GM23338 (cell line): ENCODE measurements around the gene TTC28. TPM values are rescaled to one million over a fixed set of nuclear protein-coding genes. Genes with fewer than 3 reads are reported as not detected.

Source experiments
- ATAC-seq: fragments of 200-7000 bp; cut with Tn5 transposase; 3 replicates; pipeline ENCODE4 v1.9.1; 2020
- DNase-seq: peaks from one replicate; pipeline ENCODE4 v3.0.0-alpha.2; 2015; ENCODE audit warnings: low spot score
- H2AFZ ChIP-seq: fragments of 200-600 bp; sonication (generic); 2 replicates; pipeline ENCODE4 v1.8.0; 2016; ENCODE audit warnings: antibody characterized with exemption, mild to moderate bottlenecking, moderate library complexity
- H3F3A ChIP-seq: fragments of 200-600 bp; sonication (generic); replicated peaks from 2 replicates; pipeline ENCODE4 v1.8.0; 2017; ENCODE audit warnings: antibody characterized with exemption, mixed run types, low read depth
- H3K27ac ChIP-seq: fragments of 200-600 bp; sonication (generic); 2 replicates; pipeline ENCODE4 v1.6.1; 2016; ENCODE audit warnings: low read depth
- H3K27me3 ChIP-seq: fragments of 200-600 bp; sonication (generic); 2 replicates; pipeline ENCODE4 v1.8.0; 2016; ENCODE audit warnings: mild to moderate bottlenecking, mixed run types, moderate library complexity; ENCODE audit not compliant: insufficient read depth
- H3K36me3 ChIP-seq: fragments of 200-600 bp; sonication (generic); 2 replicates; pipeline ENCODE4 v1.8.0; 2016; ENCODE audit warnings: mild to moderate bottlenecking; ENCODE audit not compliant: insufficient read depth
- H3K4me1 ChIP-seq: fragments of 200-600 bp; sonication (generic); 2 replicates; pipeline ENCODE4 v1.8.0; 2016; ENCODE audit warnings: mild to moderate bottlenecking, moderate library complexity; ENCODE audit not compliant: insufficient read depth
- H3K4me2 ChIP-seq: fragments of 200-600 bp; sonication (generic); 2 replicates; pipeline ENCODE4 v1.7.1; 2017; ENCODE audit warnings: mixed run types
- H3K4me3 ChIP-seq: fragments of 200-600 bp; sonication (generic); 2 replicates; pipeline ENCODE4 v1.6.1; 2016; ENCODE audit warnings: mixed run types
- H3K79me2 ChIP-seq: fragments of 200-600 bp; sonication (generic); replicated peaks from 2 replicates; pipeline ENCODE4 v1.8.0; 2017; ENCODE audit warnings: mild to moderate bottlenecking; ENCODE audit not compliant: insufficient read depth
- H3K9me2 ChIP-seq: fragments of 200-600 bp; sonication (generic); 2 replicates; pipeline ENCODE4 v1.8.0; 2017; ENCODE audit not compliant: insufficient read depth
- H4K20me1 ChIP-seq: fragments of 200-600 bp; sonication (generic); replicated peaks from 2 replicates; pipeline ENCODE4 v1.8.0; 2017; ENCODE audit warnings: mild to moderate bottlenecking; ENCODE audit not compliant: insufficient read depth
- H3K27ac Mint-ChIP-seq: 2 replicates; pipeline ENCODE4 v1.8.0; 2020; ENCODE audit warnings: inconsistent platforms, mild to moderate bottlenecking, moderate library complexity, mixed read lengths
- H3K27me3 Mint-ChIP-seq: 3 replicates; pipeline ENCODE4 v1.8.0; 2022; ENCODE audit warnings: low read depth, mild to moderate bottlenecking, moderate library complexity, mixed read lengths, inconsistent platforms; ENCODE audit not compliant: insufficient read depth, poor library complexity
- H3K36me3 Mint-ChIP-seq: 3 replicates; pipeline ENCODE4 v1.8.0; 2021; ENCODE audit warnings: low read depth, mild to moderate bottlenecking, inconsistent platforms, moderate library complexity, mixed read lengths
- H3K4me1 Mint-ChIP-seq: 3 replicates; pipeline ENCODE4 v1.8.0; 2020; ENCODE audit warnings: mild to moderate bottlenecking, inconsistent platforms, mixed read lengths
- H3K4me3 Mint-ChIP-seq: 3 replicates; pipeline ENCODE4 v1.8.0; 2021; ENCODE audit warnings: moderate library complexity, mild to moderate bottlenecking, inconsistent platforms, mixed read lengths
- H3K9me3 Mint-ChIP-seq: 3 replicates; pipeline ENCODE4 v1.8.0; 2020; ENCODE audit warnings: moderate library complexity, mild to moderate bottlenecking, inconsistent platforms, mixed read lengths
- CREB1 ChIP-seq: fragments of 250-450 bp; sonication (Bioruptor Pico); IDR thresholded peaks from 2 replicates; pipeline ENCODE4 v1.5.0; 2020; ENCODE audit warnings: low read depth, mild to moderate bottlenecking, moderate library complexity
- EZH2 ChIP-seq: fragments of 200-600 bp; sonication (generic); IDR thresholded peaks from one replicate; pipeline ENCODE4 v1.8.0; 2017; ENCODE audit warnings: antibody characterized with exemption, mild to moderate bottlenecking, low read depth; ENCODE audit not compliant: unreplicated experiment
- EZH2phosphoT487 ChIP-seq: fragments of 200-600 bp; sonication (generic); IDR thresholded peaks from one replicate; pipeline ENCODE4 v1.8.1; 2018; ENCODE audit warnings: antibody characterized with exemption; ENCODE audit not compliant: unreplicated experiment
- JUNB ChIP-seq: IDR thresholded peaks from one replicate; pipeline ENCODE4 v1.6.1; 2016; ENCODE audit warnings: antibody characterized with exemption; ENCODE audit not compliant: unreplicated experiment
- NANOG ChIP-seq: IDR thresholded peaks from 2 replicates; pipeline ENCODE4 v1.6.1; 2016; ENCODE audit warnings: antibody characterized with exemption, borderline replicate concordance
- POLR2AphosphoS5 ChIP-seq: IDR thresholded peaks from 2 replicates; pipeline ENCODE4 v1.6.1; 2016; ENCODE audit warnings: antibody characterized with exemption, low read depth
- STAT1 ChIP-seq: IDR thresholded peaks from one replicate; pipeline ENCODE4 v1.6.1; 2016; ENCODE audit warnings: antibody characterized with exemption; ENCODE audit not compliant: unreplicated experiment
- ZNF114 ChIP-seq: fragments of 250-450 bp; sonication (Bioruptor Pico); IDR thresholded peaks from 2 replicates; pipeline ENCODE4 v1.5.0; 2020; ENCODE audit warnings: mild to moderate bottlenecking, moderate library complexity
- ZNF331 ChIP-seq: fragments of 250-450 bp; sonication (Bioruptor Pico); IDR thresholded peaks from 2 replicates; pipeline ENCODE4 v1.5.0; 2020; ENCODE audit warnings: low read depth, mild to moderate bottlenecking, moderate library complexity
- polyA plus RNA-seq: library from polyadenylated mRNA; unstranded; fragments of >200 nt; fragmentation: Nextera tagmentation; extraction: Ambion mirVana; gene quantifications from 2 replicates; pipeline ENCODE4 v1.2.1, GENCODE V29; 2016
- total RNA-seq: library from RNA; depleted of rRNA; stranded (reverse); fragments of >200 nt; shearing (Covaris generic); gene quantifications from 2 replicates; pipeline ENCODE4 v1.2.3, GENCODE V29; 2014
- TF ChIP-seq, protein P1 (sequence below): fragments of 250-450 bp; sonication (Bioruptor Pico); IDR thresholded peaks from 2 replicates; pipeline ENCODE4 v1.5.0; 2020; ENCODE audit warnings: mild to moderate bottlenecking, moderate library complexity
- TF ChIP-seq, protein P2 (sequence below): IDR thresholded peaks from one replicate; pipeline ENCODE4 v1.6.1; 2018; ENCODE audit warnings: antibody characterized with exemption; ENCODE audit not compliant: unreplicated experiment
- TF ChIP-seq, protein P3 (sequence below), 2 experiments: fragments of 200-600 bp in 1 of 2; sonication (generic) in 1 of 2; conservative IDR thresholded peaks; 2 replicates each; pipeline versions ENCODE4 v1.5.1 to v1.6.1; 2016 to 2017; ENCODE audit warnings: antibody characterized with exemption in 2 of 2, low read depth in 2 of 2, mild to moderate bottlenecking in 2 of 2, moderate library complexity in 1 of 2
- TF ChIP-seq, protein P4 (sequence below): IDR thresholded peaks from 2 replicates; pipeline ENCODE4 v1.6.1; 2016; ENCODE audit warnings: antibody characterized with exemption

Gene TTC28
- total and polyA plus RNA-seq, 2 experiments from 2014 or later: 4.5 to 16.1 TPM

DNA sequence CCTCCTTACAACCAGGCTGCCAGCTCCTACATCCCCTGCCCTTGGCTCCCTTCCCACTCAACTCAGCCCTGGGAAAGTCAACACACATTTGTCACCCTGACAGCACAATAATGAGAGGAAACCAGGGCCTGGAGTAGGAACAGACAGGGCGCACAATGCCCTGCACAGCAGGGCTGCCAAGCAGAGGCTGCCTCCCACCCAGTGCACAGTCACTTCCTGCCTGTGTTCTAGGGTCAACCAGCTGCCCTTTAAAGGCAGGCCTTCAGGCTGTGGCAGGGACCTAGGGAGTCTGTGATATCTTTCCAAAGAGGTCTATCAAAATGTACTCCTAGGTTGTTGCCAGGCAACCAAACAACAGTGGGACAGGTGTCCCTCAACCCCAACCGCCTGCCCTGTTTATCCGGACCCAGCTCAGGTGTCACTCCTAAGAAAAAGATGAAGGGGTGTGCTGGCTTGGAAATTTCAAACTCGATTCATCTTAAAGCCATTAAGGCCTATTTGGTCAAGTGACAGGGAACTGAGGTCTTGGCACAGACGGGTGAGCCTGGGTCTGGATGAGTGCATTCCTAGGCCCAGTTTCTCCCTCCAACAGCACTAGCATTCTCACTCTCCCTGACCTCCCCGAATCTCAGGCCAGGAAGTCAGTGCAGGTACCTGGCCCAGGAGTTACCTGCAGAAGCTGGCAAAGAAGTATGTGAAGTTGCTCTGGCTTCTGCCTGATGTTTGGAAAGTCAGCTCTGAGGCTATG lies 650.3 kb downstream of the TTC28 start:
- Mint-ChIP-seq H3K27ac (no peak overlapping the region), H3K4me3 (no peak overlapping the region), H3K27me3 (peaks cover 7% of the 10 kb centered on the region), H3K4me1 (no peaks in the 10 kb centered on the region), H3K36me3 (no peaks in the 10 kb centered on the region), H3K9me3 (no peaks in the 10 kb centered on the region)
- no peak for TF ChIP-seq JUNB
- TF ChIP-seq EZH2: no peak
- TF ChIP-seq CREB1 (CRISPR knock-in tag): no peak
- TF ChIP-seq, protein P1, sequence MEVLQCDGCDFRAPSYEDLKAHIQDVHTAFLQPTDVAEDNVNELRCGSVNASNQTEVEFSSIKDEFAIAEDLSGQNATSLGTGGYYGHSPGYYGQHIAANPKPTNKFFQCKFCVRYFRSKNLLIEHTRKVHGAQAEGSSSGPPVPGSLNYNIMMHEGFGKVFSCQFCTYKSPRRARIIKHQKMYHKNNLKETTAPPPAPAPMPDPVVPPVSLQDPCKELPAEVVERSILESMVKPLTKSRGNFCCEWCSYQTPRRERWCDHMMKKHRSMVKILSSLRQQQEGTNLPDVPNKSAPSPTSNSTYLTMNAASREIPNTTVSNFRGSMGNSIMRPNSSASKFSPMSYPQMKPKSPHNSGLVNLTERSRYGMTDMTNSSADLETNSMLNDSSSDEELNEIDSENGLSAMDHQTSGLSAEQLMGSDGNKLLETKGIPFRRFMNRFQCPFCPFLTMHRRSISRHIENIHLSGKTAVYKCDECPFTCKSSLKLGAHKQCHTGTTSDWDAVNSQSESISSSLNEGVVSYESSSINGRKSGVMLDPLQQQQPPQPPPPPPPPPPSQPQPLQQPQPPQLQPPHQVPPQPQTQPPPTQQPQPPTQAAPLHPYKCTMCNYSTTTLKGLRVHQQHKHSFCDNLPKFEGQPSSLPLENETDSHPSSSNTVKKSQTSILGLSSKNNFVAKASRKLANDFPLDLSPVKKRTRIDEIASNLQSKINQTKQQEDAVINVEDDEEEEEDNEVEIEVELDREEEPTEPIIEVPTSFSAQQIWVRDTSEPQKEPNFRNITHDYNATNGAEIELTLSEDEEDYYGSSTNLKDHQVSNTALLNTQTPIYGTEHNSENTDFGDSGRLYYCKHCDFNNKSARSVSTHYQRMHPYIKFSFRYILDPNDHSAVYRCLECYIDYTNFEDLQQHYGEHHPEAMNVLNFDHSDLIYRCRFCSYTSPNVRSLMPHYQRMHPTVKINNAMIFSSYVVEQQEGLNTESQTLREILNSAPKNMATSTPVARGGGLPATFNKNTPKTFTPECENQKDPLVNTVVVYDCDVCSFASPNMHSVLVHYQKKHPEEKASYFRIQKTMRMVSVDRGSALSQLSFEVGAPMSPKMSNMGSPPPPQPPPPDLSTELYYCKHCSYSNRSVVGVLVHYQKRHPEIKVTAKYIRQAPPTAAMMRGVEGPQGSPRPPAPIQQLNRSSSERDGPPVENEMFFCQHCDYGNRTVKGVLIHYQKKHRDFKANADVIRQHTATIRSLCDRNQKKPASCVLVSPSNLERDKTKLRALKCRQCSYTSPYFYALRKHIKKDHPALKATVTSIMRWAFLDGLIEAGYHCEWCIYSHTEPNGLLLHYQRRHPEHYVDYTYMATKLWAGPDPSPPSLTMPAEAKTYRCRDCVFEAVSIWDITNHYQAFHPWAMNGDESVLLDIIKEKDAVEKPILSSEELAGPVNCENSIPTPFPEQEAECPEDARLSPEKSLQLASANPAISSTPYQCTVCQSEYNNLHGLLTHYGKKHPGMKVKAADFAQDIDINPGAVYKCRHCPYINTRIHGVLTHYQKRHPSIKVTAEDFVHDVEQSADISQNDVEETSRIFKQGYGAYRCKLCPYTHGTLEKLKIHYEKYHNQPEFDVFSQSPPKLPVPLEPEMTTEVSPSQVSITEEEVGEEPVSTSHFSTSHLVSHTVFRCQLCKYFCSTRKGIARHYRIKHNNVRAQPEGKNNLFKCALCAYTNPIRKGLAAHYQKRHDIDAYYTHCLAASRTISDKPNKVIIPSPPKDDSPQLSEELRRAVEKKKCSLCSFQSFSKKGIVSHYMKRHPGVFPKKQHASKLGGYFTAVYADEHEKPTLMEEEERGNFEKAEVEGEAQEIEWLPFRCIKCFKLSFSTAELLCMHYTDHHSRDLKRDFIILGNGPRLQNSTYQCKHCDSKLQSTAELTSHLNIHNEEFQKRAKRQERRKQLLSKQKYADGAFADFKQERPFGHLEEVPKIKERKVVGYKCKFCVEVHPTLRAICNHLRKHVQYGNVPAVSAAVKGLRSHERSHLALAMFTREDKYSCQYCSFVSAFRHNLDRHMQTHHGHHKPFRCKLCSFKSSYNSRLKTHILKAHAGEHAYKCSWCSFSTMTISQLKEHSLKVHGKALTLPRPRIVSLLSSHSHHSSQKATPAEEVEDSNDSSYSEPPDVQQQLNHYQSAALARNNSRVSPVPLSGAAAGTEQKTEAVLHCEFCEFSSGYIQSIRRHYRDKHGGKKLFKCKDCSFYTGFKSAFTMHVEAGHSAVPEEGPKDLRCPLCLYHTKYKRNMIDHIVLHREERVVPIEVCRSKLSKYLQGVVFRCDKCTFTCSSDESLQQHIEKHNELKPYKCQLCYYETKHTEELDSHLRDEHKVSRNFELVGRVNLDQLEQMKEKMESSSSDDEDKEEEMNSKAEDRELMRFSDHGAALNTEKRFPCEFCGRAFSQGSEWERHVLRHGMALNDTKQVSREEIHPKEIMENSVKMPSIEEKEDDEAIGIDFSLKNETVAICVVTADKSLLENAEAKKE (CRISPR knock-in tag): no peak
- TF ChIP-seq NANOG: no peak
- TF ChIP-seq, protein P2, sequence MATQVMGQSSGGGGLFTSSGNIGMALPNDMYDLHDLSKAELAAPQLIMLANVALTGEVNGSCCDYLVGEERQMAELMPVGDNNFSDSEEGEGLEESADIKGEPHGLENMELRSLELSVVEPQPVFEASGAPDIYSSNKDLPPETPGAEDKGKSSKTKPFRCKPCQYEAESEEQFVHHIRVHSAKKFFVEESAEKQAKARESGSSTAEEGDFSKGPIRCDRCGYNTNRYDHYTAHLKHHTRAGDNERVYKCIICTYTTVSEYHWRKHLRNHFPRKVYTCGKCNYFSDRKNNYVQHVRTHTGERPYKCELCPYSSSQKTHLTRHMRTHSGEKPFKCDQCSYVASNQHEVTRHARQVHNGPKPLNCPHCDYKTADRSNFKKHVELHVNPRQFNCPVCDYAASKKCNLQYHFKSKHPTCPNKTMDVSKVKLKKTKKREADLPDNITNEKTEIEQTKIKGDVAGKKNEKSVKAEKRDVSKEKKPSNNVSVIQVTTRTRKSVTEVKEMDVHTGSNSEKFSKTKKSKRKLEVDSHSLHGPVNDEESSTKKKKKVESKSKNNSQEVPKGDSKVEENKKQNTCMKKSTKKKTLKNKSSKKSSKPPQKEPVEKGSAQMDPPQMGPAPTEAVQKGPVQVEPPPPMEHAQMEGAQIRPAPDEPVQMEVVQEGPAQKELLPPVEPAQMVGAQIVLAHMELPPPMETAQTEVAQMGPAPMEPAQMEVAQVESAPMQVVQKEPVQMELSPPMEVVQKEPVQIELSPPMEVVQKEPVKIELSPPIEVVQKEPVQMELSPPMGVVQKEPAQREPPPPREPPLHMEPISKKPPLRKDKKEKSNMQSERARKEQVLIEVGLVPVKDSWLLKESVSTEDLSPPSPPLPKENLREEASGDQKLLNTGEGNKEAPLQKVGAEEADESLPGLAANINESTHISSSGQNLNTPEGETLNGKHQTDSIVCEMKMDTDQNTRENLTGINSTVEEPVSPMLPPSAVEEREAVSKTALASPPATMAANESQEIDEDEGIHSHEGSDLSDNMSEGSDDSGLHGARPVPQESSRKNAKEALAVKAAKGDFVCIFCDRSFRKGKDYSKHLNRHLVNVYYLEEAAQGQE: no peak
- no peak for TF ChIP-seq ZNF114 (CRISPR knock-in tag)
- TF ChIP-seq, protein P3, sequence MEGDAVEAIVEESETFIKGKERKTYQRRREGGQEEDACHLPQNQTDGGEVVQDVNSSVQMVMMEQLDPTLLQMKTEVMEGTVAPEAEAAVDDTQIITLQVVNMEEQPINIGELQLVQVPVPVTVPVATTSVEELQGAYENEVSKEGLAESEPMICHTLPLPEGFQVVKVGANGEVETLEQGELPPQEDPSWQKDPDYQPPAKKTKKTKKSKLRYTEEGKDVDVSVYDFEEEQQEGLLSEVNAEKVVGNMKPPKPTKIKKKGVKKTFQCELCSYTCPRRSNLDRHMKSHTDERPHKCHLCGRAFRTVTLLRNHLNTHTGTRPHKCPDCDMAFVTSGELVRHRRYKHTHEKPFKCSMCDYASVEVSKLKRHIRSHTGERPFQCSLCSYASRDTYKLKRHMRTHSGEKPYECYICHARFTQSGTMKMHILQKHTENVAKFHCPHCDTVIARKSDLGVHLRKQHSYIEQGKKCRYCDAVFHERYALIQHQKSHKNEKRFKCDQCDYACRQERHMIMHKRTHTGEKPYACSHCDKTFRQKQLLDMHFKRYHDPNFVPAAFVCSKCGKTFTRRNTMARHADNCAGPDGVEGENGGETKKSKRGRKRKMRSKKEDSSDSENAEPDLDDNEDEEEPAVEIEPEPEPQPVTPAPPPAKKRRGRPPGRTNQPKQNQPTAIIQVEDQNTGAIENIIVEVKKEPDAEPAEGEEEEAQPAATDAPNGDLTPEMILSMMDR (conservative IDR thresholded peaks at IDR 0.05; ENCODE audit: low read depth in 2 of 2): no peak
- TF ChIP-seq, protein P4, sequence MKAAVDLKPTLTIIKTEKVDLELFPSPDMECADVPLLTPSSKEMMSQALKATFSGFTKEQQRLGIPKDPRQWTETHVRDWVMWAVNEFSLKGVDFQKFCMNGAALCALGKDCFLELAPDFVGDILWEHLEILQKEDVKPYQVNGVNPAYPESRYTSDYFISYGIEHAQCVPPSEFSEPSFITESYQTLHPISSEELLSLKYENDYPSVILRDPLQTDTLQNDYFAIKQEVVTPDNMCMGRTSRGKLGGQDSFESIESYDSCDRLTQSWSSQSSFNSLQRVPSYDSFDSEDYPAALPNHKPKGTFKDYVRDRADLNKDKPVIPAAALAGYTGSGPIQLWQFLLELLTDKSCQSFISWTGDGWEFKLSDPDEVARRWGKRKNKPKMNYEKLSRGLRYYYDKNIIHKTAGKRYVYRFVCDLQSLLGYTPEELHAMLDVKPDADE: no peak
- no peak for TF ChIP-seq EZH2phosphoT487
- TF ChIP-seq POLR2AphosphoS5: no peak
- no peak for TF ChIP-seq STAT1
- no peak for TF ChIP-seq ZNF331 (CRISPR knock-in tag)
- no peak overlapping the region for H2AFZ ChIP-seq
- H4K20me1 ChIP-seq: no peaks in the 10 kb centered on the region
- H3K79me2 ChIP-seq: no peaks in the 10 kb centered on the region
- H3K4me1 ChIP-seq: no peaks in the 10 kb centered on the region
- H3K27me3 ChIP-seq: no peaks in the 10 kb centered on the region
- ATAC-seq: no peak
- H3K4me2 ChIP-seq: no peak overlapping the region
- no peaks in the 10 kb centered on the region for H3K36me3 ChIP-seq
- no peaks in the 10 kb centered on the region for H3K9me2 ChIP-seq
- H3F3A ChIP-seq: no peaks in the 10 kb centered on the region
- no peak overlapping the region for H3K4me3 ChIP-seq
- peak; percentile 24 for DNase-seq
- no peak overlapping the region for H3K27ac ChIP-seq
